K562 (cell line): ENCODE measurements around the gene TSPAN15. TPM values are rescaled to one million over a fixed set of nuclear protein-coding genes. Genes with fewer than 3 reads are reported as not detected.
A peak's percentile ranks its signal among the peaks of the same experiment; 100 is the strongest.

ENCODE experiments used
- ARID1B ChIP-seq: fragments of 450-650 bp; IDR thresholded peaks from 2 replicates; pipeline ENCODE4 v1.6.1; 2016; ENCODE audit warnings: antibody characterized with exemption, mild to moderate bottlenecking, inconsistent platforms
- DMBX1 ChIP-seq: fragments of 250-450 bp; sonication (Bioruptor Pico); IDR thresholded peaks from 2 replicates; pipeline ENCODE4 v1.8.0; 2022; ENCODE audit warnings: inconsistent platforms, mild to moderate bottlenecking, moderate library complexity, borderline replicate concordance
- SRSF9 ChIP-seq: fragments of 200-400 bp; formaldehyde crosslinking; IDR thresholded peaks from 2 replicates; pipeline ENCODE4 v1.6.1; 2017; ENCODE audit warnings: low read depth, low read length, borderline replicate concordance
- TAF1 ChIP-seq: IDR thresholded peaks from 2 replicates; pipeline ENCODE4 v1.6.1; 2011; ENCODE audit warnings: mild to moderate bottlenecking, low read length, moderate library complexity; ENCODE audit not compliant: insufficient read depth, control insufficient read depth, severe bottlenecking; ENCODE audit errors: extremely low read depth
- polyA plus RNA-seq, 8 experiments: library from polyadenylated mRNA; depleted of rRNA in 4 of 8; stranded (reverse) in 5 of 8; unstranded in 3 of 8; fragments of >200 nt; fragmentation: Nextera tagmentation in 2 of 8; fragmentation: Illumina TruSeq in 1 of 8; extraction: Ambion mirVana in 2 of 8; extraction: Trizol in 1 of 8; gene quantifications; 2 replicates each; pipeline versions ENCODE4 v1.2.1 to v1.2.3, GENCODE V29; 2011 to 2014; ENCODE audit warnings: inconsistent platforms in 1 of 8, missing spikeins in 1 of 8
- total RNA-seq, 7 experiments: library from RNA; depleted of rRNA in 6 of 7; stranded (reverse); fragments of >200 nt in 6 of 7; fragmentation: Illumina TruSeq in 2 of 7; extraction: Trizol in 2 of 7; gene quantifications; 2 replicates each; pipeline versions ENCODE4 v1.2.1 to v1.2.3, GENCODE V29; 2011 to 2021; ENCODE audit warnings: low replicate concordance in 1 of 7
- TF ChIP-seq, protein P1 (sequence below): sonication (generic); formaldehyde crosslinking; IDR thresholded peaks from 2 replicates; pipeline ENCODE4 v1.8.0; 2023; ENCODE audit warnings: missing genetic modification reagents, mild to moderate bottlenecking, borderline replicate concordance
- TF ChIP-seq, protein P2 (sequence below): sonication (generic); formaldehyde crosslinking; IDR thresholded peaks from 2 replicates; pipeline ENCODE4 v1.5.0; 2020; ENCODE audit warnings: missing genetic modification reagents
- TF ChIP-seq, protein P3 (sequence below): fragments of 250-450 bp; sonication (Bioruptor Pico); IDR thresholded peaks from 2 replicates; pipeline ENCODE4 v1.4.0; 2020
- TF ChIP-seq, protein P4 (sequence below): fragments of 450-650 bp; IDR thresholded peaks from 2 replicates; pipeline ENCODE4 v1.6.1; 2016; ENCODE audit warnings: mild to moderate bottlenecking, moderate library complexity

TSPAN15 gene
- total and polyA plus RNA-seq, 9 of the 15 experiments (the other 6 are each of a cell fraction or from before 2014, with no cell fraction given), result 0.33 to 1.0 (median 0.45) TPM; not detected in 2

DNA sequence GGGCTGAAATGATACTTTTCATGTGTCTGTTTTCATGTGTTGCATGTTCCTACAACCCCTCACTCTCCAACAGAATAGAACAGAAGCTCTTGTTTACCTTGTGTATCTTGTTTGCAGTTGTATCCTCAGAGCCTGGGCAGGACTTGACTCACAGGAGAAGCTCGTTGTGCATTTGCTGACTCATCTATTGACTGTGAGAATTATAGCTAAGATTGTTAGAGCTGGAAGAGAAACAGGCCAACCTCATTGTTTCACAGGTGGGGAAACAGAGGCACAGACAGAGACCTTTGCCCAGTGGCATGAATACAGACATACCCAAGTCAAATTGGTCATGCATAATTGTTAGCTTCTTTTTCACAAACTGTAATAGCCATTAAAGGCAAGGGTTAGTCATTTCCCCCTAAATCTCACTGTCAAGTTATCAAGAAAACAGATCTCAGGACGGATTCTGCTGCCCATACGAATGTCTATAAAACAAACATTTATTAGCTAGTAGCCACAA, 4.6 kb upstream of the TSPAN15 start (continued):
- TF ChIP-seq, protein P1, sequence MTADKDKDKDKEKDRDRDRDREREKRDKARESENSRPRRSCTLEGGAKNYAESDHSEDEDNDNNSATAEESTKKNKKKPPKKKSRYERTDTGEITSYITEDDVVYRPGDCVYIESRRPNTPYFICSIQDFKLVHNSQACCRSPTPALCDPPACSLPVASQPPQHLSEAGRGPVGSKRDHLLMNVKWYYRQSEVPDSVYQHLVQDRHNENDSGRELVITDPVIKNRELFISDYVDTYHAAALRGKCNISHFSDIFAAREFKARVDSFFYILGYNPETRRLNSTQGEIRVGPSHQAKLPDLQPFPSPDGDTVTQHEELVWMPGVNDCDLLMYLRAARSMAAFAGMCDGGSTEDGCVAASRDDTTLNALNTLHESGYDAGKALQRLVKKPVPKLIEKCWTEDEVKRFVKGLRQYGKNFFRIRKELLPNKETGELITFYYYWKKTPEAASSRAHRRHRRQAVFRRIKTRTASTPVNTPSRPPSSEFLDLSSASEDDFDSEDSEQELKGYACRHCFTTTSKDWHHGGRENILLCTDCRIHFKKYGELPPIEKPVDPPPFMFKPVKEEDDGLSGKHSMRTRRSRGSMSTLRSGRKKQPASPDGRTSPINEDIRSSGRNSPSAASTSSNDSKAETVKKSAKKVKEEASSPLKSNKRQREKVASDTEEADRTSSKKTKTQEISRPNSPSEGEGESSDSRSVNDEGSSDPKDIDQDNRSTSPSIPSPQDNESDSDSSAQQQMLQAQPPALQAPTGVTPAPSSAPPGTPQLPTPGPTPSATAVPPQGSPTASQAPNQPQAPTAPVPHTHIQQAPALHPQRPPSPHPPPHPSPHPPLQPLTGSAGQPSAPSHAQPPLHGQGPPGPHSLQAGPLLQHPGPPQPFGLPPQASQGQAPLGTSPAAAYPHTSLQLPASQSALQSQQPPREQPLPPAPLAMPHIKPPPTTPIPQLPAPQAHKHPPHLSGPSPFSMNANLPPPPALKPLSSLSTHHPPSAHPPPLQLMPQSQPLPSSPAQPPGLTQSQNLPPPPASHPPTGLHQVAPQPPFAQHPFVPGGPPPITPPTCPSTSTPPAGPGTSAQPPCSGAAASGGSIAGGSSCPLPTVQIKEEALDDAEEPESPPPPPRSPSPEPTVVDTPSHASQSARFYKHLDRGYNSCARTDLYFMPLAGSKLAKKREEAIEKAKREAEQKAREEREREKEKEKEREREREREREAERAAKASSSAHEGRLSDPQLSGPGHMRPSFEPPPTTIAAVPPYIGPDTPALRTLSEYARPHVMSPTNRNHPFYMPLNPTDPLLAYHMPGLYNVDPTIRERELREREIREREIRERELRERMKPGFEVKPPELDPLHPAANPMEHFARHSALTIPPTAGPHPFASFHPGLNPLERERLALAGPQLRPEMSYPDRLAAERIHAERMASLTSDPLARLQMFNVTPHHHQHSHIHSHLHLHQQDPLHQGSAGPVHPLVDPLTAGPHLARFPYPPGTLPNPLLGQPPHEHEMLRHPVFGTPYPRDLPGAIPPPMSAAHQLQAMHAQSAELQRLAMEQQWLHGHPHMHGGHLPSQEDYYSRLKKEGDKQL (CRISPR knock-in tag), result no peak
- TF ChIP-seq, protein P2, sequence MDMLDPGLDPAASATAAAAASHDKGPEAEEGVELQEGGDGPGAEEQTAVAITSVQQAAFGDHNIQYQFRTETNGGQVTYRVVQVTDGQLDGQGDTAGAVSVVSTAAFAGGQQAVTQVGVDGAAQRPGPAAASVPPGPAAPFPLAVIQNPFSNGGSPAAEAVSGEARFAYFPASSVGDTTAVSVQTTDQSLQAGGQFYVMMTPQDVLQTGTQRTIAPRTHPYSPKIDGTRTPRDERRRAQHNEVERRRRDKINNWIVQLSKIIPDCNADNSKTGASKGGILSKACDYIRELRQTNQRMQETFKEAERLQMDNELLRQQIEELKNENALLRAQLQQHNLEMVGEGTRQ (CRISPR knock-in tag), result no peak
- peak; percentile 85 for TF ChIP-seq ARID1B
- no peak for TF ChIP-seq SRSF9
- TF ChIP-seq, protein P3, sequence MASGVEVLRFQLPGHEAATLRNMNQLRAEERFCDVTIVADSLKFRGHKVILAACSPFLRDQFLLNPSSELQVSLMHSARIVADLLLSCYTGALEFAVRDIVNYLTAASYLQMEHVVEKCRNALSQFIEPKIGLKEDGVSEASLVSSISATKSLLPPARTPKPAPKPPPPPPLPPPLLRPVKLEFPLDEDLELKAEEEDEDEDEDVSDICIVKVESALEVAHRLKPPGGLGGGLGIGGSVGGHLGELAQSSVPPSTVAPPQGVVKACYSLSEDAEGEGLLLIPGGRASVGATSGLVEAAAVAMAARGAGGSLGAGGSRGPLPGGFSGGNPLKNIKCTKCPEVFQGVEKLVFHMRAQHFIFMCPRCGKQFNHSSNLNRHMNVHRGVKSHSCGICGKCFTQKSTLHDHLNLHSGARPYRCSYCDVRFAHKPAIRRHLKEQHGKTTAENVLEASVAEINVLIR (CRISPR knock-in tag), result no peak
- no peak for TF ChIP-seq DMBX1 (CRISPR knock-in tag)
- TF ChIP-seq TAF1, result no peak
- TF ChIP-seq, protein P4, sequence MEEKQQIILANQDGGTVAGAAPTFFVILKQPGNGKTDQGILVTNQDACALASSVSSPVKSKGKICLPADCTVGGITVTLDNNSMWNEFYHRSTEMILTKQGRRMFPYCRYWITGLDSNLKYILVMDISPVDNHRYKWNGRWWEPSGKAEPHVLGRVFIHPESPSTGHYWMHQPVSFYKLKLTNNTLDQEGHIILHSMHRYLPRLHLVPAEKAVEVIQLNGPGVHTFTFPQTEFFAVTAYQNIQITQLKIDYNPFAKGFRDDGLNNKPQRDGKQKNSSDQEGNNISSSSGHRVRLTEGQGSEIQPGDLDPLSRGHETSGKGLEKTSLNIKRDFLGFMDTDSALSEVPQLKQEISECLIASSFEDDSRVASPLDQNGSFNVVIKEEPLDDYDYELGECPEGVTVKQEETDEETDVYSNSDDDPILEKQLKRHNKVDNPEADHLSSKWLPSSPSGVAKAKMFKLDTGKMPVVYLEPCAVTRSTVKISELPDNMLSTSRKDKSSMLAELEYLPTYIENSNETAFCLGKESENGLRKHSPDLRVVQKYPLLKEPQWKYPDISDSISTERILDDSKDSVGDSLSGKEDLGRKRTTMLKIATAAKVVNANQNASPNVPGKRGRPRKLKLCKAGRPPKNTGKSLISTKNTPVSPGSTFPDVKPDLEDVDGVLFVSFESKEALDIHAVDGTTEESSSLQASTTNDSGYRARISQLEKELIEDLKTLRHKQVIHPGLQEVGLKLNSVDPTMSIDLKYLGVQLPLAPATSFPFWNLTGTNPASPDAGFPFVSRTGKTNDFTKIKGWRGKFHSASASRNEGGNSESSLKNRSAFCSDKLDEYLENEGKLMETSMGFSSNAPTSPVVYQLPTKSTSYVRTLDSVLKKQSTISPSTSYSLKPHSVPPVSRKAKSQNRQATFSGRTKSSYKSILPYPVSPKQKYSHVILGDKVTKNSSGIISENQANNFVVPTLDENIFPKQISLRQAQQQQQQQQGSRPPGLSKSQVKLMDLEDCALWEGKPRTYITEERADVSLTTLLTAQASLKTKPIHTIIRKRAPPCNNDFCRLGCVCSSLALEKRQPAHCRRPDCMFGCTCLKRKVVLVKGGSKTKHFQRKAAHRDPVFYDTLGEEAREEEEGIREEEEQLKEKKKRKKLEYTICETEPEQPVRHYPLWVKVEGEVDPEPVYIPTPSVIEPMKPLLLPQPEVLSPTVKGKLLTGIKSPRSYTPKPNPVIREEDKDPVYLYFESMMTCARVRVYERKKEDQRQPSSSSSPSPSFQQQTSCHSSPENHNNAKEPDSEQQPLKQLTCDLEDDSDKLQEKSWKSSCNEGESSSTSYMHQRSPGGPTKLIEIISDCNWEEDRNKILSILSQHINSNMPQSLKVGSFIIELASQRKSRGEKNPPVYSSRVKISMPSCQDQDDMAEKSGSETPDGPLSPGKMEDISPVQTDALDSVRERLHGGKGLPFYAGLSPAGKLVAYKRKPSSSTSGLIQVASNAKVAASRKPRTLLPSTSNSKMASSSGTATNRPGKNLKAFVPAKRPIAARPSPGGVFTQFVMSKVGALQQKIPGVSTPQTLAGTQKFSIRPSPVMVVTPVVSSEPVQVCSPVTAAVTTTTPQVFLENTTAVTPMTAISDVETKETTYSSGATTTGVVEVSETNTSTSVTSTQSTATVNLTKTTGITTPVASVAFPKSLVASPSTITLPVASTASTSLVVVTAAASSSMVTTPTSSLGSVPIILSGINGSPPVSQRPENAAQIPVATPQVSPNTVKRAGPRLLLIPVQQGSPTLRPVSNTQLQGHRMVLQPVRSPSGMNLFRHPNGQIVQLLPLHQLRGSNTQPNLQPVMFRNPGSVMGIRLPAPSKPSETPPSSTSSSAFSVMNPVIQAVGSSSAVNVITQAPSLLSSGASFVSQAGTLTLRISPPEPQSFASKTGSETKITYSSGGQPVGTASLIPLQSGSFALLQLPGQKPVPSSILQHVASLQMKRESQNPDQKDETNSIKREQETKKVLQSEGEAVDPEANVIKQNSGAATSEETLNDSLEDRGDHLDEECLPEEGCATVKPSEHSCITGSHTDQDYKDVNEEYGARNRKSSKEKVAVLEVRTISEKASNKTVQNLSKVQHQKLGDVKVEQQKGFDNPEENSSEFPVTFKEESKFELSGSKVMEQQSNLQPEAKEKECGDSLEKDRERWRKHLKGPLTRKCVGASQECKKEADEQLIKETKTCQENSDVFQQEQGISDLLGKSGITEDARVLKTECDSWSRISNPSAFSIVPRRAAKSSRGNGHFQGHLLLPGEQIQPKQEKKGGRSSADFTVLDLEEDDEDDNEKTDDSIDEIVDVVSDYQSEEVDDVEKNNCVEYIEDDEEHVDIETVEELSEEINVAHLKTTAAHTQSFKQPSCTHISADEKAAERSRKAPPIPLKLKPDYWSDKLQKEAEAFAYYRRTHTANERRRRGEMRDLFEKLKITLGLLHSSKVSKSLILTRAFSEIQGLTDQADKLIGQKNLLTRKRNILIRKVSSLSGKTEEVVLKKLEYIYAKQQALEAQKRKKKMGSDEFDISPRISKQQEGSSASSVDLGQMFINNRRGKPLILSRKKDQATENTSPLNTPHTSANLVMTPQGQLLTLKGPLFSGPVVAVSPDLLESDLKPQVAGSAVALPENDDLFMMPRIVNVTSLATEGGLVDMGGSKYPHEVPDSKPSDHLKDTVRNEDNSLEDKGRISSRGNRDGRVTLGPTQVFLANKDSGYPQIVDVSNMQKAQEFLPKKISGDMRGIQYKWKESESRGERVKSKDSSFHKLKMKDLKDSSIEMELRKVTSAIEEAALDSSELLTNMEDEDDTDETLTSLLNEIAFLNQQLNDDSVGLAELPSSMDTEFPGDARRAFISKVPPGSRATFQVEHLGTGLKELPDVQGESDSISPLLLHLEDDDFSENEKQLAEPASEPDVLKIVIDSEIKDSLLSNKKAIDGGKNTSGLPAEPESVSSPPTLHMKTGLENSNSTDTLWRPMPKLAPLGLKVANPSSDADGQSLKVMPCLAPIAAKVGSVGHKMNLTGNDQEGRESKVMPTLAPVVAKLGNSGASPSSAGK, result no peak
